PC-9 (cell line): ENCODE measurements around the gene CXCL16. TPM values are rescaled to one million over a fixed set of nuclear protein-coding genes. Genes with fewer than 3 reads are reported as not detected.

Experiments
- BruUV-seq: library from RNA; stranded (reverse); fragments of 400-500 nt; replicated peaks from 2 replicates; lab custom pipeline; 2021; lab: Mats Ljungman, UMichigan
- CTCF ChIA-PET: fragments of 300-600 bp; sonication (Branson Sonifier 250); formaldehyde crosslinking; loops from one replicate; lab custom pipeline; 2022; ENCODE audit warnings: antibody characterized with exemption; lab: Charles Lee
- POLR2A ChIA-PET: fragments of 300-600 bp; sonication (Branson Sonifier 250); formaldehyde crosslinking; loops from one replicate; lab custom pipeline; 2022; ENCODE audit warnings: antibody characterized with exemption; ENCODE audit not compliant: unreplicated experiment; lab: Charles Lee
- DNase-seq, 2 experiments: peaks; one replicate each; pipeline versions ENCODE4 v3.0.0 to v3.0.0-alpha.2; 2015 to 2022; ENCODE audit warnings: mixed read lengths in 1 of 2
- H2AFZ ChIP-seq: fragments of 200-600 bp; sonication (generic); 2 replicates; pipeline ENCODE4 v1.8.1; 2017; ENCODE audit warnings: antibody characterized with exemption
- H3F3A ChIP-seq: fragments of 200-600 bp; sonication (generic); 2 replicates; pipeline ENCODE4 v1.8.1; 2017; ENCODE audit warnings: antibody characterized with exemption, mild to moderate bottlenecking, low read depth; ENCODE audit not compliant: insufficient read depth
- H3K27ac ChIP-seq: fragments of 200-600 bp; sonication (generic); 2 replicates; pipeline ENCODE4 v1.6.1; 2016; ENCODE audit warnings: mixed run types
- H3K27me3 ChIP-seq: fragments of 200-600 bp; sonication (generic); 2 replicates; pipeline ENCODE4 v1.6.1; 2016; ENCODE audit warnings: low read depth, mixed run types; ENCODE audit not compliant: insufficient read depth
- H3K36me3 ChIP-seq: fragments of 200-600 bp; sonication (generic); 2 replicates; pipeline ENCODE4 v1.6.1; 2016; ENCODE audit warnings: low read depth, mixed run types
- H3K4me1 ChIP-seq: fragments of 200-600 bp; sonication (generic); replicated peaks from 2 replicates; pipeline ENCODE4 v1.6.1; 2016; ENCODE audit warnings: mixed run types; ENCODE audit not compliant: insufficient read depth
- H3K4me2 ChIP-seq: fragments of 200-600 bp; sonication (generic); 2 replicates; pipeline ENCODE4 v1.6.1; 2017; ENCODE audit warnings: mixed run types
- H3K4me3 ChIP-seq: fragments of 200-600 bp; sonication (generic); 2 replicates; pipeline ENCODE4 v1.6.1; 2016; ENCODE audit warnings: mixed run types
- H3K79me2 ChIP-seq: fragments of 200-600 bp; sonication (generic); 2 replicates; pipeline ENCODE4 v1.6.1; 2017; ENCODE audit warnings: low read depth, mixed run types
- H3K9me2 ChIP-seq: fragments of 200-600 bp; sonication (generic); 2 replicates; pipeline ENCODE4 v1.8.1; 2017; ENCODE audit warnings: mild to moderate bottlenecking; ENCODE audit not compliant: insufficient read depth
- H3K9me3 ChIP-seq: fragments of 200-600 bp; sonication (generic); 2 replicates; pipeline ENCODE4 v1.8.1; 2016; ENCODE audit warnings: low read depth; ENCODE audit not compliant: insufficient read depth
- H4K20me1 ChIP-seq: fragments of 200-600 bp; sonication (generic); 2 replicates; pipeline ENCODE4 v1.8.1; 2017; ENCODE audit not compliant: insufficient read depth
- CTCF ChIP-seq: fragments of 200-600 bp; sonication (generic); conservative IDR thresholded peaks from 2 replicates; pipeline ENCODE4 v1.6.1; 2017; ENCODE audit warnings: mixed run types, antibody characterized with exemption, mild to moderate bottlenecking, moderate library complexity
- EZH2 ChIP-seq: fragments of 200-600 bp; sonication (generic); IDR thresholded peaks from 2 replicates; pipeline ENCODE4 v1.8.0; 2017; ENCODE audit warnings: antibody characterized with exemption, low read depth
- intact Hi-C: fragments of 100-400 bp; cut with micrococcal nuclease; formaldehyde crosslinking; loops from one replicate; pipeline ENCODE4 v1.10.0; 2022; ENCODE audit not compliant: unreplicated experiment
- total RNA-seq: library from RNA; stranded (reverse); gene quantifications from 2 replicates; pipeline ENCODE4 v1.2.3, GENCODE V29; 2021

CXCL16 gene
- total RNA-seq, 1 experiment from 2014 or later = 52.4 TPM

GRCh38 chr17:4712526-4712925 is 27.2 kb downstream of the CXCL16 start:
- Histone ChIP-seq H3K79me2 (no peaks in the 10 kb centered on the region; the same call in 1 of the 2 replicates), H3K36me3 (no peaks in the 10 kb centered on the region), H4K20me1 (no peaks in the 10 kb centered on the region), H3K9me2 (no peaks in the 10 kb centered on the region), H3F3A (peaks cover 30% of the 10 kb centered on the region), H3K27ac (no peak overlapping the region), H3K4me2 (no peak overlapping the region), H3K4me1 (peaks cover 13% of the 10 kb centered on the region), H2AFZ (no peak overlapping the region), H3K4me3 (no peak overlapping the region), H3K27me3 (no peaks in the 10 kb centered on the region), H3K9me3 (no peaks in the 10 kb centered on the region)
- ChIA-PET POLR2A (interaction anchor here (0.7 kb wide), 1 partner anchor 229 kb away, joined by 3 read pairs; no protein-coding TSS in a partner anchor), CTCF (no interaction called here)
- BruUV-seq = no TSS peak
- TF ChIP-seq EZH2 (no peak), CTCF (no peak)
- intact Hi-C loops = no loop called here
- no peak for DNase-seq

- no peaks in the 10 kb centered on the region for H3K36me3 ChIP-seq
- TSS peak; percentile 42 for BruUV-seq
- ChIA-PET CTCF (no interaction called here), POLR2A (interaction anchor here (0.6 kb wide), 1 partner anchor 499 kb away, joined by 3 read pairs; no protein-coding TSS in a partner anchor)
- H3K9me2 ChIP-seq = no peaks in the 10 kb centered on the region
- no peak for DNase-seq
- no peaks in the 10 kb centered on the region; the same call in 1 of the 2 replicates for H3K79me2 ChIP-seq
- H3F3A ChIP-seq = peaks cover 30% of the 10 kb centered on the region
- TF ChIP-seq EZH2 (no peak), CTCF (no peak)
- intact Hi-C loops = loop anchor here (2.0 kb wide), 1 partner anchor 27 kb away; the partner anchor contains the start of genes CXCL16 and ZMYND15
- peaks cover 13% of the 10 kb centered on the region for H3K4me1 ChIP-seq
- H3K27me3 ChIP-seq = no peaks in the 10 kb centered on the region
- H4K20me1 ChIP-seq = no peaks in the 10 kb centered on the region
- no peaks in the 10 kb centered on the region for H3K9me3 ChIP-seq
- H3K4me3 ChIP-seq = peak overlapping the region; percentile 73
- no peak overlapping the region for H3K27ac ChIP-seq
- no peak overlapping the region for H2AFZ ChIP-seq
- peak overlapping the region; percentile 83 for H3K4me2 ChIP-seq
Observed at GRCh38 chr17:4711661-4712181, 28.0 kb downstream of the CXCL16 start.

- Histone ChIP-seq H3K4me3 (peak overlapping the region; percentile 73), H3F3A (peaks cover 33% of the 10 kb centered on the region), H3K9me2 (no peaks in the 10 kb centered on the region), H3K36me3 (no peaks in the 10 kb centered on the region), H2AFZ (peak overlapping the region; percentile 81), H3K27ac (peak overlapping the region; percentile 56), H3K4me2 (peak overlapping the region; percentile 83), H4K20me1 (no peaks in the 10 kb centered on the region), H3K4me1 (peaks cover 13% of the 10 kb centered on the region), H3K9me3 (no peaks in the 10 kb centered on the region), H3K79me2 (no peaks in the 10 kb centered on the region; the same call in 1 of the 2 replicates), H3K27me3 (no peaks in the 10 kb centered on the region)
- intact Hi-C loops = loop anchor here (1.0 to 2.0 kb wide), 7 partner anchors 20 to 238 kb away; partner anchors contain the start of genes CHRNE, CXCL16, MED11 and ZMYND15
- BruUV-seq = no TSS peak
- ChIA-PET POLR2A (interaction anchor here (0.6 to 1.2 kb wide), 7 partner anchors 21 to 499 kb away, joined by 3 to 10 read pairs (median 5); partner anchors contain the start of genes PLD2 and ZNF594), CTCF (interaction anchor here (0.5 to 1.4 kb wide), 5 partner anchors 27 to 966 kb away, joined by 3 to 18 read pairs (median 5); no protein-coding TSS in a partner anchor)
- no peak for DNase-seq
- TF ChIP-seq CTCF (no peak), EZH2 (no peak)
Observed at GRCh38 chr17:4710693-4711634, 28.8 kb downstream of the CXCL16 start.
